HepG2 (cell line): ENCODE data around the gene FLAD1. TPM values are rescaled to one million over a fixed set of nuclear protein-coding genes. Genes with fewer than 3 reads are reported as not detected.
"Not testable (repeated sequence)": the region's sequence is repeated elsewhere in the genome, so short reads cannot be mapped to it uniquely, and the experiment has no call there.

ENCODE experiments used
- ATAC-seq: fragments of 200-7000 bp; cut with Tn5 transposase; 3 replicates; pipeline ENCODE4 v1.9.1; 2020; ENCODE audit warnings: mild to moderate bottlenecking, moderate library complexity
- BruUV-seq: library from RNA; stranded (reverse); fragments of 400-500 nt; replicated peaks from 2 replicates; lab custom pipeline; 2021; lab: Mats Ljungman, UMichigan
- CTCF ChIA-PET: fragments of 300-600 bp; formaldehyde crosslinking; extraction: SDS; loops from one replicate; lab custom pipeline; 2021; ENCODE audit warnings: low total read pairs, inconsistent platforms, low intra/inter-chr PET ratio; lab: Yijun Ruan, JAX
- POLR2A ChIA-PET: fragments of 350-600 bp; sonication (Branson Sonifier 250); formaldehyde crosslinking; loops from one replicate; lab custom pipeline; 2020; ENCODE audit warnings: antibody characterized with exemption, inconsistent platforms; lab: Yijun Ruan, JAX
- DNase-seq: peaks from one replicate; pipeline ENCODE4 v3.0.0-alpha.2; 2015; ENCODE audit warnings: low spot score
- FAIRE-seq: peaks from 3 replicates; lab custom pipeline; 2011; peaks lifted over from hg19 to GRCh38; lab: Jason Lieb, UNC
- H2AFZ ChIP-seq: one replicate; pipeline ENCODE4 v1.6.1; 2011; ENCODE audit warnings: low read length, inconsistent platforms
- H3K27ac ChIP-seq: fragments of 300-600 bp; 3 replicates; pipeline ENCODE4 v1.8.0; 2011; ENCODE audit warnings: mixed run types, mild to moderate bottlenecking, mixed read lengths, low read length, inconsistent platforms; ENCODE audit not compliant: insufficient read depth; ENCODE audit errors: extremely low read length
- H3K27me3 ChIP-seq, 2 experiments: fragments of 200-600 bp in 1 of 2; 2 replicates in 1 of 2; 3 replicates in 1 of 2; pipeline versions ENCODE4 v1.6.0 to v1.8.0; 2011; ENCODE audit warnings: low read length in 2 of 2, mild to moderate bottlenecking in 2 of 2, moderate library complexity in 2 of 2, inconsistent platforms in 1 of 2; ENCODE audit not compliant: insufficient read depth in 2 of 2, control insufficient read depth in 1 of 2
- H3K36me3 ChIP-seq, 2 experiments: fragments of 200-600 bp in 1 of 2; replicated peaks in 1 of 2; 2 replicates in 1 of 2; 3 replicates in 1 of 2; pipeline versions ENCODE4 v1.5.1 to v1.8.0; 2011; ENCODE audit warnings: low read length in 2 of 2, inconsistent platforms in 1 of 2; ENCODE audit not compliant: insufficient read depth in 2 of 2, control insufficient read depth in 1 of 2
- H3K4me1 ChIP-seq: 2 replicates; pipeline ENCODE4 v1.5.1; 2012; ENCODE audit warnings: low read length, inconsistent platforms; ENCODE audit not compliant: insufficient read depth
- H3K4me2 ChIP-seq: 2 replicates; pipeline ENCODE4 v1.6.0; 2011; ENCODE audit warnings: low read depth, low read length, inconsistent platforms
- H3K4me3 ChIP-seq, 3 experiments: fragments of 200-600 bp in 1 of 3; sonication (generic), shearing (Covaris generic) in 1 of 3; replicated peaks in 1 of 3; 2 replicates each; pipeline ENCODE4 v1.5.1; 2011 to 2016; ENCODE audit warnings: low read length in 3 of 3, inconsistent platforms in 2 of 3, low read depth in 2 of 3, mild to moderate bottlenecking in 2 of 3, control low read depth in 1 of 3, mixed read lengths in 1 of 3; ENCODE audit not compliant: insufficient read depth in 1 of 3
- H3K79me2 ChIP-seq: one replicate; pipeline ENCODE4 v1.6.1; 2011; ENCODE audit warnings: low read length, inconsistent platforms; ENCODE audit not compliant: insufficient read depth
- H3K9ac ChIP-seq: 2 replicates; pipeline ENCODE4 v1.6.0; 2011; ENCODE audit warnings: mild to moderate bottlenecking, low read depth, low read length, inconsistent platforms; ENCODE audit not compliant: insufficient read depth
- H3K9me3 ChIP-seq: 2 replicates; pipeline ENCODE4 v1.5.1; 2012; ENCODE audit warnings: mild to moderate bottlenecking, low read length
- H4K20me1 ChIP-seq: 2 replicates; pipeline ENCODE4 v1.6.0; 2011; ENCODE audit warnings: inconsistent platforms, mild to moderate bottlenecking, low read length, moderate library complexity; ENCODE audit not compliant: insufficient read depth
- AKAP8 ChIP-seq: sonication (generic); formaldehyde crosslinking; IDR thresholded peaks from 2 replicates; pipeline ENCODE4 v1.5.1; 2020; ENCODE audit warnings: mild to moderate bottlenecking, missing genetic modification reagents
- GATAD2A ChIP-seq: IDR thresholded peaks from 2 replicates; pipeline ENCODE4 v1.6.1; 2016
- MEIS2 ChIP-seq: sonication (generic); formaldehyde crosslinking; IDR thresholded peaks from 2 replicates; pipeline ENCODE4 v1.9.0; 2021; ENCODE audit warnings: mild to moderate bottlenecking, missing genetic modification reagents
- SAP130 ChIP-seq: IDR thresholded peaks from 2 replicates; pipeline ENCODE4 v1.6.1; 2016; ENCODE audit warnings: low read depth
- SMC3 ChIP-seq: IDR thresholded peaks from 2 replicates; pipeline ENCODE4 v1.6.1; 2011; ENCODE audit warnings: low read length, improper control_type of control experiment
- STAG1 ChIP-seq: sonication (generic); formaldehyde crosslinking; IDR thresholded peaks from 2 replicates; pipeline ENCODE4 v1.4.0; 2020; ENCODE audit warnings: missing genetic modification reagents
- TEAD3 ChIP-seq: optimal IDR thresholded peaks from 2 replicates; pipeline ENCODE3; 2016; ENCODE audit warnings: borderline replicate concordance
- ZNF652 ChIP-seq: IDR thresholded peaks from 2 replicates; pipeline ENCODE4 v1.6.1; 2016; ENCODE audit warnings: low read depth, borderline replicate concordance
- WGBS: methylation state at CpG from one replicate; pipeline ENCODE4 v1.1.6; 2017; ENCODE audit warnings: low lambda C conversion rate; 5-methylcytosine and 5-hydroxymethylcytosine counted together
- in situ Hi-C: cut with HindIII; loops from 2 replicates; pipeline ENCODE4 v1.10.0; 2017; ENCODE audit warnings: low pct_unique_long_range_greater_than_20kb; ENCODE audit not compliant: extremely low pct_ligation_motif_present
- intact Hi-C: fragments of 100-400 bp; cut with micrococcal nuclease; formaldehyde crosslinking; loops from one replicate; pipeline ENCODE4 v1.10.0; 2022; ENCODE audit not compliant: unreplicated experiment
- polyA plus RNA-seq, 8 experiments: library from polyadenylated mRNA; depleted of rRNA in 3 of 8; stranded (reverse) in 7 of 8; unstranded in 1 of 8; fragments of >200 nt; fragmentation: Illumina TruSeq in 4 of 8; extraction: Trizol in 4 of 8; gene quantifications; 2 replicates each; pipeline versions ENCODE4 v1.2.1 to v1.2.3, GENCODE V29; 2011 to 2016; ENCODE audit warnings: low read depth in 4 of 8, missing spikeins in 1 of 8, mixed read lengths in 1 of 8; ENCODE audit not compliant: insufficient read depth in 1 of 8
- total RNA-seq, 5 experiments: library from RNA; depleted of rRNA; stranded (reverse); fragments of >200 nt; fragmentation: Illumina TruSeq; extraction: Trizol; gene quantifications; 2 replicates each; pipeline ENCODE4 v1.2.3, GENCODE V29; 2016; ENCODE audit warnings: low read depth in 1 of 5
- TF ChIP-seq, protein P1 (sequence below): sonication (generic); formaldehyde crosslinking; IDR thresholded peaks from 2 replicates; pipeline ENCODE4 v1.4.0; 2020; ENCODE audit warnings: missing genetic modification reagents
- TF ChIP-seq, protein P2 (sequence below): sonication (generic); formaldehyde crosslinking; IDR thresholded peaks from 2 replicates; pipeline ENCODE4 v1.4.0; 2020; ENCODE audit warnings: missing genetic modification reagents, mild to moderate bottlenecking, borderline replicate concordance
- TF ChIP-seq, protein P3 (sequence below): sonication (generic); formaldehyde crosslinking; IDR thresholded peaks from 2 replicates; pipeline ENCODE4 v1.5.0; 2020; ENCODE audit warnings: mild to moderate bottlenecking, missing genetic modification reagents, moderate library complexity

FLAD1 gene
- total and polyA plus RNA-seq, 2 of the 13 experiments (the other 11 are each of a cell fraction or from before 2014, with no cell fraction given): 25.9 to 32.8 TPM

DNA sequence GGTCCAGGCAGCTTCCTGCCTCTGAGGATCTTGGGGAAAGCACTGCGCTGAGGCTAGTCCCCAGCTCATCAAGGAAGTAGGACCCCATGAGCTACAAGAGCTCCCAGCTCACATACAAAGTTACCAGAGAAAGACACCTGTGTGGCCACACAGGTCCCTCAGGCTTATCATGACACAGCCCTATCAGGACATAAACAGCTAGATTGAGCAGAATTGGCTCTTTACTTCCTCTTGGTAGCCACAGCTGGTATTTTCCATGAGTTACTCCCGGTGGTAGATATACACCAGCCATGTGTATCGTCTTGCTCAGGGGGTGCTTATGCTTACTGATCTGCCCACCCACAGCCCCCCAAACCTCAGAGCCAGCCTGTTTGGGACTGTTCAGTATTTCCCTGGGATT lies 11.4 kb downstream of the FLAD1 start:
- ATAC-seq (no peak), DNase-seq (no peak), FAIRE-seq (no peak)
- no peak overlapping the region for H3K9ac ChIP-seq
- no peaks in the 10 kb centered on the region for H3K79me2 ChIP-seq
- intact Hi-C loops: no loop called here
- no peak overlapping the region for H2AFZ ChIP-seq
- H3K4me1 ChIP-seq: peaks cover 14% of the 10 kb centered on the region
- no peaks in the 10 kb centered on the region for H3K27me3 ChIP-seq
- H4K20me1 ChIP-seq: no peaks in the 10 kb centered on the region
- 80% methylated on average over 3 of the region's 3 CpGs for WGBS
- POLR2A ChIA-PET: interaction anchor here (0.9 to 4.2 kb wide), 6 partner anchors 11 to 90 kb away, joined by 3 to 34 read pairs (median 6); partner anchors contain the start of genes FLAD1, PBXIP1, PYGO2 and SHC1
- no peak overlapping the region for H3K4me3 ChIP-seq
- in situ Hi-C loops: no loop called here
- no TSS peak for BruUV-seq
- CTCF ChIA-PET: no interaction called here
- no peak for TF ChIP-seq MEIS2 (CRISPR knock-in tag)
- TF ChIP-seq AKAP8 (CRISPR knock-in tag): peak; percentile 51; the same call in 1 of the 2 replicates
- TF ChIP-seq, protein P1, sequence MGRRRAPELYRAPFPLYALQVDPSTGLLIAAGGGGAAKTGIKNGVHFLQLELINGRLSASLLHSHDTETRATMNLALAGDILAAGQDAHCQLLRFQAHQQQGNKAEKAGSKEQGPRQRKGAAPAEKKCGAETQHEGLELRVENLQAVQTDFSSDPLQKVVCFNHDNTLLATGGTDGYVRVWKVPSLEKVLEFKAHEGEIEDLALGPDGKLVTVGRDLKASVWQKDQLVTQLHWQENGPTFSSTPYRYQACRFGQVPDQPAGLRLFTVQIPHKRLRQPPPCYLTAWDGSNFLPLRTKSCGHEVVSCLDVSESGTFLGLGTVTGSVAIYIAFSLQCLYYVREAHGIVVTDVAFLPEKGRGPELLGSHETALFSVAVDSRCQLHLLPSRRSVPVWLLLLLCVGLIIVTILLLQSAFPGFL: no peak
- no peak overlapping the region for H3K27ac ChIP-seq
- no peaks in the 10 kb centered on the region for H3K9me3 ChIP-seq
- no peak overlapping the region for H3K4me2 ChIP-seq
- H3K36me3 ChIP-seq: peaks cover 2% of the 10 kb centered on the region in 2 experiments; a peak in 1 of 5 replicates

DNA sequence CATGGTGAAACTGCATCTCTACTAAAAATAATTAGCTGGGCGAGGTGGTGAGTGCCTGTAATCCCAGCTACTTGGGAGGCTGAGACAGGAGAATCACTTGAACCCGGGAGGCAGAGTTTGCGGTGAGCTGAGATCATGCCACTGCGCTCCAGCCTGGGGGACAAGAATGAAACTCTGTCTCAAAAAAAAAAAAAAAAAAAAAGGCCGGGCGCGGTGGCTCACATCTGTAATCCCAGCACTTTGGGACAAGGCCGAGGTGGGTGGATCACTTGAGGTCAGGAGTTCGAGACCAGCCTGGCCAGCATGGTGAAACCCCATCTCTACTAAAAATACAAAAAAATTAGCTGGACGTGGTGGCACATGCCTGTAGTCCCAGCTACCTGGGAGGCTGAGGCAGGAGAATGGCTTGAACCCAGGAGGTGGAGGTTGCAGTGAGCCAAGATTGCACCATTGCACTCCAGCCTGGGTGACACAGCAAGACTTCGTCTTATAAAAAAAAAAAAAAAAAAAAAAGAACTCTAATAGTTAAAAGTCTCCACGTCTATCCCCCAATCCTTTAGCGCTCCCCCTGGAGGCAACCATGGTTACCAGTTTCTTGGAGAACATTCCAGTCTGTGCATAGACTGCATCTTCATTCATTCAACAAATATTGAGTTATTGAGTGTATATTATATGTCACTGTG lies 12.3 kb downstream of the FLAD1 start:
- not testable (repeated sequence) for H3K9me3 ChIP-seq, BruUV-seq, H3K9ac ChIP-seq, H3K36me3 ChIP-seq, H3K4me2 ChIP-seq, H3K27me3 ChIP-seq, H3K79me2 ChIP-seq, ATAC-seq, H3K4me3 ChIP-seq, H4K20me1 ChIP-seq, H2AFZ ChIP-seq, H3K27ac ChIP-seq, FAIRE-seq
- H3K4me1 ChIP-seq: peaks cover 18% of the 10 kb centered on the region
- TF ChIP-seq, protein P2, sequence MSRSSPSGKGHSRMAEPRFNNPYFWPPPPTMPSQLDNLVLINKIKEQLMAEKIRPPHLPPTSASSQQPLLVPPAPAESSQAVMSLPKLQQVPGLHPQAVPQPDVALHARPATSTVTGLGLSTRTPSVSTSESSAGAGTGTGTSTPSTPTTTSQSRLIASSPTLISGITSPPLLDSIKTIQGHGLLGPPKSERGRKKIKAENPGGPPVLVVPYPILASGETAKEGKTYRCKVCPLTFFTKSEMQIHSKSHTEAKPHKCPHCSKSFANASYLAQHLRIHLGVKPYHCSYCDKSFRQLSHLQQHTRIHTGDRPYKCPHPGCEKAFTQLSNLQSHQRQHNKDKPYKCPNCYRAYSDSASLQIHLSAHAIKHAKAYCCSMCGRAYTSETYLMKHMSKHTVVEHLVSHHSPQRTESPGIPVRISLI (CRISPR knock-in tag): peak; percentile 52; the same call in 1 of the 2 replicates
- TF ChIP-seq, protein P3, sequence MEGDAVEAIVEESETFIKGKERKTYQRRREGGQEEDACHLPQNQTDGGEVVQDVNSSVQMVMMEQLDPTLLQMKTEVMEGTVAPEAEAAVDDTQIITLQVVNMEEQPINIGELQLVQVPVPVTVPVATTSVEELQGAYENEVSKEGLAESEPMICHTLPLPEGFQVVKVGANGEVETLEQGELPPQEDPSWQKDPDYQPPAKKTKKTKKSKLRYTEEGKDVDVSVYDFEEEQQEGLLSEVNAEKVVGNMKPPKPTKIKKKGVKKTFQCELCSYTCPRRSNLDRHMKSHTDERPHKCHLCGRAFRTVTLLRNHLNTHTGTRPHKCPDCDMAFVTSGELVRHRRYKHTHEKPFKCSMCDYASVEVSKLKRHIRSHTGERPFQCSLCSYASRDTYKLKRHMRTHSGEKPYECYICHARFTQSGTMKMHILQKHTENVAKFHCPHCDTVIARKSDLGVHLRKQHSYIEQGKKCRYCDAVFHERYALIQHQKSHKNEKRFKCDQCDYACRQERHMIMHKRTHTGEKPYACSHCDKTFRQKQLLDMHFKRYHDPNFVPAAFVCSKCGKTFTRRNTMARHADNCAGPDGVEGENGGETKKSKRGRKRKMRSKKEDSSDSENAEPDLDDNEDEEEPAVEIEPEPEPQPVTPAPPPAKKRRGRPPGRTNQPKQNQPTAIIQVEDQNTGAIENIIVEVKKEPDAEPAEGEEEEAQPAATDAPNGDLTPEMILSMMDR (CRISPR knock-in tag): peak; percentile 49
- peak; percentile 67; the same call in 1 of the 2 replicates for TF ChIP-seq ZNF652 (CRISPR knock-in tag)
- 0 out of 2 replicates have a peak, but pooled peaks have one; percentile 14 for TF ChIP-seq GATAD2A (CRISPR knock-in tag)
- 0 out of 2 replicates have a peak, but pooled peaks have one; percentile 34 for TF ChIP-seq SMC3
- 0 out of 2 replicates have a peak, but pooled peaks have one; percentile 15 for TF ChIP-seq SAP130 (CRISPR knock-in tag)
- TF ChIP-seq TEAD3 (CRISPR knock-in tag): peak; percentile 28
- TF ChIP-seq STAG1: 0 out of 2 replicates have a peak, but pooled peaks have one; percentile 28
- intact Hi-C loops (loop anchor here (5.0 kb wide), 1 partner anchor 67 kb away; the partner anchor contains the start of gene EFNA4), in situ Hi-C loops (loop anchor here (5.0 kb wide), 1 partner anchor 33 kb away; the partner anchor contains the start of gene PYGO2)
- DNase-seq: peak; percentile 57
- 63% methylated on average over 13 of the region's 13 CpGs for WGBS
- ChIA-PET CTCF (interaction anchor here (0.6 to 1.3 kb wide), 3 partner anchors 22 to 33 kb away, joined by 3 to 10 read pairs (median 4); partner anchors contain the start of gene PYGO2), POLR2A (interaction anchor here (1.5 to 4.2 kb wide), 3 partner anchors 22 to 34 kb away, joined by 4 to 34 read pairs (median 8); partner anchors contain the start of genes PYGO2 and SHC1)
